ENCODE results near the gene C12orf43.
A peak's percentile ranks its signal among the peaks of the same experiment; 100 is the strongest.

Gene C12orf43

DNA sequence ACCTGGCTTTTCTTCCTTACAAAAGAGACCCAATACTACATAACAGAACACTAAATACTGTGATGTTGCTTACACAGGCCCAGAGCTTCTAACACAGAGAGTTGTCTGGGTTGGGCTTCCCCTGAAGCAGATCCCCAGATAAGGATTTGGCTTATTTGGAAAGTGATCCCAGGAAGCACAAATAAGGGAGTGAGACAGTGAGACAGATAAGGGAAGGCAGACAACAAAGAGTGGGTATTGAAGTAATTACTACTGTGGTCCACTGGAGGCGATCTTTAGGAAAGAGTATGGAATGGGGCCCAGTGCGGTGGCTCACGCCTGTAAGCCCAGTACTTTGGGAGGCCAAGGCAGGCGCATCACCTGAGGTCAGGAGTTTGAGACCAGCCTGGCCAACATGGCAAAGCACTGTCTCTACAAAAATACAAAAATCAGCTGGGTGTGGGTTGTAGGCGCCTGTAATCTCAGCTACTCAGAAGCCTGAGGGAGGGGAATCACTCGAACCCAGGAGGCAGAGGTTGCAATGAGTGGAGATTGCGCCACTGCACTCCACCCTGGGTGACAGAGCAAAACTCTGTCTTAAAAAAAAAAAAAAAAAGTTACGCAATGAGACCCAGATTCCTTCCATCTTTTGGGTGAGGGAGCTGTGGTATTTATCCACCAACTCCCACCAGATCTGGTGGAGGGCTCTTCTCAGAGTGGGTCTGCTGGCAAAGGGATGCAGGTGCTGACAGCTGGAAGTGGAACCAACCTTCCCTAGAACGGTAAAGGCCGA lies 10.2 kb upstream of the C12orf43 start:
- no peak for DNase-seq

DNA sequence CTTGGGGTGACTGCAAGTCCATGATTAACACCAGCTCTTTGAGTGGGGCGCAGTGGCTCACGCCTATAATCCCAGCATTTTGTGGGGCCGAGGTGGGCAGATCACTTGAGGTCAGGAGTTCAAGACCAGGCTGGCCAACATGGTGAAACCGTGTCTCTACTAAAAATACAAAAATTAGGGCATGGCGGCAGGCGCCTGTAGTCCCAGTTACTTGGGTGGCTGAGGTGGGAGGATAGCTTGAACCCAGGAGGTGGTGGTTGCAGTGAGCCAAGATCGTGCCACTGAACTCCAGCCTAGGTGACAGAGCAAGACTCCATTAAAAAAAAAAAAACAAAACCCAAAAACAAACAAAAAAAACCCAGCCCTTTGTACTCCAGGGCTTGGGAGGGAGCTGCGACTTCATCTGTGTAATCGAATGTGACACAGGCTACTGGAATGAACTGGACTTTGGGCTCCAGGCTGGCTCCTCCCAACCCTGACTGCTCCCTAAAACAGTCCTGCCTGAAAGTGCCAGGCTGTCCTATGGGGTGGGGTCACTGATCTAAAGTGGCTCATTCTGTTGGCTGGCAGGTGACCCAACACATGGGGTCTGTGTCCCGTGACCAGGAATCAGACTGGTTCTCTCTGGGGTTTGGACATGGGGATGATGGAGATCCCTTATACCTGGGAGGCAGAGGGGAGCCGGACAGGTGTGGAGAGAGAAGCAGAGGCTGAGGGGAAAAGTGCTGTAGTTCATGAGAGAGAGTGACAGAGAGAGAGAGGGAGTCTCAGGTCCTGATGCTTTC lies 9.3 kb upstream of the C12orf43 start:
- no peak for DNase-seq

DNA sequence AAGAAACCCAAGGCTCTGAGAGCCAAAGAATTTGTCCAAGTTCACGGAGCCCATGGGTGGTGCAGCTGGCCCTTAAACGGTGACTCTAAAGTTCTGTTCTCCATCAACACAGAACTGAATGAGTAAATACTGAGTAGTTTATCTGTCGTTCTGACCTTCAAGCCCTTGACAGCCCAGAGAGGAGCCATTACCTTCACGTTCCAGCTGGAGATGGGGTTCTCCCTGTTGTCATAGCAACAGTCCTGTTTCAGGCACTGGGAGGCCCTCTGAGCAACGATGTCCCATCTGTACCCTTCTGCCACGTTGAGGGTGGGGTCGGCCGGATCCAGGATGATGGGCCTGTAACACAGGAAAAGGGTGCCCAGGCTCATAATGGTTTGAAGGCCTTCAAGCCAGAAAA lies 7.5 kb upstream of the C12orf43 start:
- no peak for DNase-seq

DNA sequence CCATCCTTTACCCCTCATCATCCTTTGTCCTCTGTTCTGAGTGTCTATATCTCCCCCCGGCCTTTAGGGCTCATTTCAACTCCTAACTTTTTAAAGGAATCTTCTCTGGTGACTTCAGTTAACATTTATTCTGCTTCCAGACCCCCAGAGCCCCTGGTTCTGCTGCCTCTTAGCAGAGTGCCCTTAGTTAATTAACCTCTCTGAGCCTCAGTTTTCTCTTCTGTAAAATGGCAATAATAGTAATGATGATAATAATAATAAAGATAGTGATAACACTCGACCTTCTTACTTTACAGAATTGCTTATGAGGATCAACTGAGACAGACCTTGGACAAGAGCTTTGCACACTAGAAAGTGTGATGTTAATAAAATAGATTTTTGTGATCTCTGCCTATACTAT lies 6.4 kb upstream of the C12orf43 start:
- DNase-seq = no peak

DNA sequence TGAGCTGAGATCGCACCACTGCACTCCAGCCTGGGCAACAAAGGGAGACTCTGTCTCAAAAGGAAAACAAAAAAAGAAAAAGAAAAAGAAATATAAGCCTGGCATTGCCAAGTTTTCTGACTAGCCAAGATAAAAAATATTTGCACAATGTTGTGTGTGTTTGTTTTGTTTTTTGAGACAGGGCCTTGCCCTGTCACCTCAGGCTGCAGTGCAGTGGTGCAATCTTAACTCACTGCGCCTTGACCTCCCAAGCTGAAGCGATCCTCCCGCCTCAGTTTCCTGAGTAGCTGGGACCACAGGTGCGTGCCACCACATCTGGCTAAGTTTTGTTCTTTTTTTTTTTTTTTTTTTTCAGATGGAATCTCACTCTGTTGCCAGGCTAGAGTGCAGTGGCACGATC lies 5.5 kb upstream of the C12orf43 start:
- DNase-seq = no peak

DNA sequence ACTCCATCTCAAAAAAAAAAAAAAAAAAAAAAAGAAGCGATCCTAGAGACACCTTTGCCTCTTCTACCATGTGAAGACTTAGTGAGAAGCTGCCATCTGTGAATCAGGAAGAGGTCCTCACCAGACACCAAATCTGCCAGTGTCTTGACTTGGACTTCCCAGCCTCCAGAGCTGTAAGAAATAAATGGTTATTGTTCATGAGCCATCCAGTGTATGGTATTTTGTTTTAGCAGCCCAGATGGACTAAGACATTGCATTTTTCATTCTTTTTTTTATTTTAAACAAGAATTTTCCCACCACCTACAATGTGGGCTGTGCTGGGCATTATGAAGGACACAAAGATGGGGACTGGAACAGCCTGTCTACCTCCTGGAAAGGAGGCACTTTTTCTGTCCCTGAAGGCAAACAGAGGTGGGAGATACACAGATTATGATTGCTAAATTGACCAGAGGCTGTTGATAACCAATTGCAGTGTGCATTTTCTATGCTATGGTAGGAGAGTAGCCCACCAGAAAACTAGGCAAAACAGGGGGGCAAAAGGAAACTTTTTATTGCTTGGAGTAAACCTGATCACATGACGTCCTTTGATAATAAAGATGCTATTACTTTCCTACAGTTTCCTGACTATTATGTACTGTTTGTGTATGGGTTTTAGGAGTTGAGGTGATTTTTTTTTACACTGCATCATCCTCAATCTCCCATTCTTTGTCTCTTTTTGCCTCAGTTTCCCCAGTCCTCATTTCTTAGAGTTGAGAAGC lies 2.8 kb upstream of the C12orf43 start:
- no peak for DNase-seq

DNA sequence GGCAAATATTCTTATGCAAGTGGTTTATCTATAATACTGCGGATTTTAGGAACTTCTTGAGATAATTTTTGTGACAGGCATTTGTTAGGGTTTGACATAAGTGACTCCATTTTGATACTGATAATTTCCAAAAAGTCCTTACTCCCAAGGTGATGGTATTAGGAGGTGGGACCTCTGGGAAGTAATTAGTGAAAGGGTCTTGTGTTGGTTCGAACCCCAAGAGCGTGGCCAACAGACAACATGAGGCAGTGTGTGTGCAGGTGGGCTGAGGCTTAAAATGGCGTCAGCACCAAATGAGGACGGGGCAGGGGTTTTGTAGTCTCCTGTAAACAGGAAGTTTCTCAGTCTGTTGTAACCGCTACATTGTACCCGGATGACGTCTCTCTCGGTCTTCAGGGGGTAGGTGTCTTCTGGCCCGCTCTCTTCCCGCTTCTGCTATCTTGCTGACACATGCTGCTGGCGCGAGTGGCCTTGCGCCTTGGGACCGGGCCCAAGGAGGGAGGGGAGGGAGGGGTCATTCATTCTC lies 1.7 kb upstream of the C12orf43 start:
- no peak for DNase-seq

DNA sequence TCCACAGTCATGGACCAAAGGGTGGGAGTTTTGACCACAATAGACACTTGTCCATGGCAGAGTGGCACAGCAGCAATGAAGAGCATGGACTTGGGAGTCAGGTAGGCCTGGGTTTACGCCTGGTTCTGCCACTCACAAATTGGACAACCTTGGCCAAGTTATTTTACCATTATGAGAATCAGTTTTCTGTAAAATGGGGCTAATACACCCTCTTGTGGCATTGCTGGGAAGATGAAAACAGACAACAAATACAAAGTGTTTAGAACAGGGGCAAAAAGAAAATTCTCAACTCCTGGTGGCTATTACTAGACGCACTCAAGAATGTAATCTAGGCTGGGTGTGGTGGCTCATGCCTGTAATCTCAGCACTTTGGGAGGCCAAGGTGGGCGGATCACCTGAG lies 2.6 kb downstream of the C12orf43 start:
- peak in 1 of 2 experiments; percentile 10 for DNase-seq

DNA sequence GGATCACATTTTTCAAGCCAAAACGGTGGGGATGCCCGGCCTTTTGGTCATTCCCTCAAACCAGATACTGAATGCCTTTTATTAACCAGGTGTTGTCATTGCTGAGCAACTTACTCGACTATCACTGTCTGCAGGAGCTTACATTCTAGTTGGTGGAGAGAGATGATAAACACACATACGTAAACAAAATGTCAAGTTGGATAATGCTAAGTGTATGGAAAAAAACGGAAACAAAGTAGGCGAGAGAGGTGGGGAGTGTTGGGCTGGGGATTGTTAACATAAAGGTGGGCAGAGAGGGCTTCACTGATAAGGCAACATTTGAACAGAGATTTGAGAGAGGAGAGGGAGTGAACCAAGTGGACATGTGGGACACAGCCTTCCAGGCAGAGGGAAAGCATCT lies 4.5 kb downstream of the C12orf43 start:
- no peak for DNase-seq

DNA sequence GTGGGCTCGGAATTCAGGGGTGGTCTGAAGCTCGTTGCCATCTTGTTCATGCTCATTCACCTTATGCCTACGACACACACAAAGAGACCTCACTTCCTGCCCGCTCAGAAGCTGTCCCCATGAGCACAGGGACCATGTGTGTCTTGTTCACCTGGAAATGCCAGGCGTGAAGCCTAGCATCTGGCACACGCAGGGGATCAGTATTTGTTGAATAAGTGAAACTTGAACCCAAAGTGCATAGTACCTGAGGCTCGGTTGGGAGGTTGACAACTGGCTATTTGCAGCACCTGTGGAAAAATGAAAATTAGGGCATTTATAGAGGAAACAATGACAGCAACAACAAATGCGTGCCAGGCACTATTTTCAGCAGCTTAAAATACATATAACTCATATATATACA lies 5.4 kb downstream of the C12orf43 start:
- DNase-seq = no peak

DNA sequence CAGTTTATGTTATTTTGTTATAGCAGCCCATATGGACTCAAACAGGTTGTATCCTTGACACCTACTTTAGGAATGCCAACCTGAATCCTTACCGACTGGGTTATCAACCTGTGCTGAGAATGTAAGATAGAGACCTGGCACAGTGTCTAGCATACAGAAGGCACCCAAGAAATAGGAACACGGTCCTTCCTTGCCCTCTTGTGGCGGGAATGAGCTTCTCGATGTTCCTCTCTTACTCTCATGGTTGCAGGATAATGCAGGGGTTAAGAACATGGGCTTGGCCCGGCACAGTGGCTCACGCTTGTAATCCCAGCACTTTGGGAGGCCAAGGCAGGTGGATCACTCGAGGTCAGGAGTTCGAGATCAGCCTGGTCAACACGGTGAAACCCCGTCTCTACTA lies 6.5 kb downstream of the C12orf43 start:
- DNase-seq = peak; percentile 57 to 76

DNA sequence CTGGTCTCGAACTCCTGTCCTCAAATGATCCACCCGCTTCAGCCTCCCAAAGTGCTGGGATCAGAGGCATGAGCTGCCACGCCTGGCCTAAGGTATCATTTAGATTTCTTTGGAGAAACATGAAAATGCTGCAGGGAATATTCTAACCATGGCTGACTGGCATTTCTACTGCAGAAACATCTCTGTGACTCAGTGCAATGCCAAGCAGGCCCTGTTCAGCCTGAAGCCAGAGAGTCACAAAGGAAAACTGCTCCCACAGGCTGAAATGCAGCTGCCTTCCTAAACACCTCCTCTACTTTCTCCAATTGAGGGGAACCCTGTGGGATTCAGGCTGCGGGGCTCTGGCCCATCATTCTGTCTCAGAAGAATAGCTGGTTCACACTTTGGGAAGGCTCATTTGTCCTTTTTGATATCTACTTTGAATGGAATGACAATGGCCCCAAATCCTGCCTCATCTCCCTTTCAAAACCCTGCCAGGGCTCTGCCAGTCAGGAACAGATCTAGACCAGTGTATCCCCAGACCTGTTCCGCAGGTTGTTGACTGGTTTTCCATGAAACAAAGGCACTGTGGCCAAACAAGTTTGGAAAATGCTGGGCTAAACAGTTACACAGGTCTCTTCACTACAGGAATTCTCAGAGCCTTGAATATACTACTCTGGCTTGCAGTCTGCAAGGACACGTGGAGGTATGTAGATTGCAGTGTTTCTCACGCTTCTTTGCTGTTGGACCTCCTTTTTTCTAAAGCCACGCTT lies 7.8 kb downstream of the C12orf43 start:
- no peak for DNase-seq

DNA sequence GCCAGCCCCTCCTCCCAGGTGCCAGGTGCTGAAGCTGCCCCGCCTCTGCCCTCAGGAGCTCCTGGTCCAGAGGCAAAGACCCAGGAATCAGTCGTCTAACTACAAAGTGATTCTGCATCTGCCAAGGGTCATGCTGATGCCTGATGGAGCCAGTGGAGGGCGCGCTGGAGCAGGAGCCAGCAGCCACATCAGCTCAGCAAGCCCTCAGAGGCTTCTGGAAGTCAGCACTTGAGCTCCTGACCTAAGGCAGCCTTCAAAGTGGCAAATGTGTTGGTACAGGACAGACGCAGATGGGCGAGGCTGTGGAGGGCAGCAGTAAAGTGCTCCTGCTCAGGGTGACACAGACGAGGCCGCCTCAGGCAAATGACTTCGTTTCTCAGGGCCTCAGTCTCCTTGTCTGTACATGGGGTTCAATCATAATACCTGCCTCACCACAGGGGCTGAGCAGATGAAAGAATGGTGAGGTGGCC lies 10.9 kb downstream of the C12orf43 start:
- peak; percentile 68 to 71 for DNase-seq

DNA sequence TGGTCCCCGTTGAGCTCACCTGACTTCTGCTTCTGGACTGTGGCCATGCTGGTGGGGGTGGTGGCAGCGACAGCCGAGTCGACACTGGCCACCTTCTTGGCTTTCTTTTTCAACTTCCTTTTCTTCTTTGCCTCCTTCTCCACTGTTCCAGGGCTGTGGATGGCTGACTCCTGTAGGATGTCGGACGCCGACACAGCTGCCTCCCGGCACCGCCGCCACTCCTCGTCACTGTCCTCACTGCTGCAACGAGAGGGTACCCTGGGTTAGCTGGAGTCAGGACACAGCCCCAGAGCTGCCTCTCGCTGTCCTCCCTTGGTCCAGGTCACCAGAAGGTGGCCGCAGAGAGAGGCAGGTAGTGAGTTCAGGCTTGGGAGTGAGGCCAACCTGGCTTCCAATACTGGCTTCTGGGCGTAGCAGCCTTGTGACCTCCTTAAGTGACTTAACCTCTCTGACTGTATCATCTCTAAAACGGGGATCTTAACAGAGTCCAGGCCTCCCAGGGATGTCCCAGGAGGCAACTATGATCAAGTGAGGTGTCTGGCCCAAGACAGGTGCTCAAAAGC lies 12.0 kb downstream of the C12orf43 start:
- no peak for DNase-seq

DNA sequence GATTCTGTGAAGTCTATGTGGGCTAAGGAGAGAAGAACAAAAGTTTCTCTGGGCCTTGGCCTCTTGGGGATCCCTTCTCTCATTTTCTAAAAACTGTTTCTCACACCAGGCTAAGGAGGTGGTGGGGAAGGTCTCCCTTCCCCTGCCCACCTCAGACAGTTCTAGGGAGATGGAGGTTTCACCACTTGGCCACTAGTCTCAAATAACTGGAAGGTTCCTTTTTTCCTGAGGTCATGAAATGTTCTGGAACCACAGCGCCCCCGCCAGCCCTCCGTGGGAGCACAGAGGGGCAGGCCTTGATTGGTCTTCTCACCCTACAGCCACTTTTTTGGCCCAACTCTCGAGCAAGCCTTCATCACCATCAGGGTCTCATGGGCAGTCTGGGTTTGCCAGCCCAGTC lies 12.6 kb downstream of the C12orf43 start:
- DNase-seq = peak; percentile 19 to 36

DNA sequence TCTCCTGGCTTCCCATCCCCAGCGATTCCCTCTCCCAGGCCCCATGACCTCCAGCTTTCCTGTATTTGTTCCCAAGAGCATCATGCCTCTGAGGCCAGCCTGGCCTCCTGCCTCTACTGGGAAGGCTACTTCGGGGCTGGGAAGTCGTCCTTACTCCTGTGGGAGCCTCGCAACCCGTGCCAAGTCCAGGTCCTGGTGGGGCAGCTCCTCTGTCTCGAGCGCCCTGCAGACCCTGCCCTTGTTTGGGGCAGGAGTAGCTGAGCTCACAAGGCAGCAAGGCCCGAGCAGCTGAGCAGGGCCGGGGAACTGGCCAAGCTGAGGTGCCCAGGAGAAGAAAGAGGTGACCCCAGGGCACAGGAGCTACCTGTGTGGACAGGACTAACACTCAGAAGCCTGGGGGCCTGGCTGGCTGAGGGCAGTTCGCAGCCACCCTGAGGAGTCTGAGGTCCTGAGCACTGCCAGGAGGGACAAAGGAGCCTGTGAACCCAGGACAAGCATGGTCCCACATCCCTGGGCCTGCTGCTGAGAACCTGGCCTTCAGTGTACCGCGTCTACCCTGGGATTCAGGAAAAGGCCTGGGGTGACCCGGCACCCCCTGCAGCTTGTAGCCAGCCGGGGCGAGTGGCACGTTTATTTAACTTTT lies 14.3 kb downstream of the C12orf43 start:
- no peak for DNase-seq

DNA sequence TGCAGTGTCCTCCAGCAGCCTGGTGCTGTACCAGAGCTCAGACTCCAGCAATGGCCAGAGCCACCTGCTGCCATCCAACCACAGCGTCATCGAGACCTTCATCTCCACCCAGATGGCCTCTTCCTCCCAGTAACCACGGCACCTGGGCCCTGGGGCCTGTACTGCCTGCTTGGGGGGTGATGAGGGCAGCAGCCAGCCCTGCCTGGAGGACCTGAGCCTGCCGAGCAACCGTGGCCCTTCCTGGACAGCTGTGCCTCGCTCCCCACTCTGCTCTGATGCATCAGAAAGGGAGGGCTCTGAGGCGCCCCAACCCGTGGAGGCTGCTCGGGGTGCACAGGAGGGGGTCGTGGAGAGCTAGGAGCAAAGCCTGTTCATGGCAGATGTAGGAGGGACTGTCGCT lies 15.2 kb downstream of the C12orf43 start:
- DNase-seq = no peak

DNA sequence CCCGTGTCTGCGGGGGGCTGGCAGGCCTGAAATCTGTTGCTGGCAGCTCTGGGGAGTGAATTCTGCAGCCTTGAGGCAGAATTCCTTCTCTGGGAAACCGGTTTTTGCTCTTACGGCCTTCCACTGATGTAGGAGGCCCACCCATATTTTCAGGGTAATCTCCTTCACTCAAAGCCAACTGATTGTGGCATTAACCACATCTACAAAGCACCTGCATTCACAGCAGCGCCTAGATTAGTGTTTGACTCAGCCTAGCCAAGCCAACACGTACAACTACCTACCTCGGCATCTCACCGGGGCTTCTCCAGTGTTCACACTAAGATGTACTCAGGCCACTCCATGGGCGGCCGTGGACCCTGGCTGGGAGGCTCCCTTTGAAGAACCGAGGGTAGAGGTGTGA lies 15.8 kb downstream of the C12orf43 start:
- DNase-seq = no peak

DNA sequence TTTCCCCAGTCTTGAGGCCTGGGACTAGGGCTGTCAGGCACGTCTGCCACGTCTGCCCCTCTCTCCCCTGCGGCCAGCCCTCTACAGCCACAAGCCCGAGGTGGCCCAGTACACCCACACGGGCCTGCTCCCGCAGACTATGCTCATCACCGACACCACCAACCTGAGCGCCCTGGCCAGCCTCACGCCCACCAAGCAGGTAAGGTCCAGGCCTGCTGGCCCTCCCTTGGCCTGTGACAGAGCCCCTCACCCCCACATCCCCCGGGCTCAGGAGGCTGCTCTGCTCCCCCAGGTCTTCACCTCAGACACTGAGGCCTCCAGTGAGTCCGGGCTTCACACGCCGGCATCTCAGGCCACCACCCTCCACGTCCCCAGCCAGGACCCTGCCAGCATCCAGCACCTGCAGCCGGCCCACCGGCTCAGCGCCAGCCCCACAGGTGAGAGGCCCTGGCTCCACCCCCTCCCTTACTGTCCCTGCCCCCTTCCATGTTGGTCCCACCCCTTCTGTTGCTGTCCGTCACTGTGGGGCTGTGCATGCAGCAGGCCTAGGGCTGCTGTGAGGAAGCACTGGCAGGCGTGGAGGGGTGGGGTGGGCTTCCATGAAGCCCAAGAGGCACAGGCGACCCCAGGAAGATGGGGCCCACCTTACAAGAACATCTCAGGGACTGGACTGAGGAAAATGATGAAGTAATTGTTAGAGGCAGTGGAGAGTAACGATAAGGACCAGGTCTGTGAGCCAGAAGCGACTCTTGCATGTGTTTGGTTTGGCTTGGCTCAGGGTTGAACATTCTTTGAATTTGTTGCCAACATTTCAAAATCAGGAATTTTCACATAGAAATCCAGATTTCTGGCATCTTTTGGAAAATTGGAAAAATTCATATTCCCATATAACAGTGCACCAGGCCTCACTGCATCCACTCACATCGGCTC lies 16.8 kb downstream of the C12orf43 start:
- no peak for DNase-seq

DNA sequence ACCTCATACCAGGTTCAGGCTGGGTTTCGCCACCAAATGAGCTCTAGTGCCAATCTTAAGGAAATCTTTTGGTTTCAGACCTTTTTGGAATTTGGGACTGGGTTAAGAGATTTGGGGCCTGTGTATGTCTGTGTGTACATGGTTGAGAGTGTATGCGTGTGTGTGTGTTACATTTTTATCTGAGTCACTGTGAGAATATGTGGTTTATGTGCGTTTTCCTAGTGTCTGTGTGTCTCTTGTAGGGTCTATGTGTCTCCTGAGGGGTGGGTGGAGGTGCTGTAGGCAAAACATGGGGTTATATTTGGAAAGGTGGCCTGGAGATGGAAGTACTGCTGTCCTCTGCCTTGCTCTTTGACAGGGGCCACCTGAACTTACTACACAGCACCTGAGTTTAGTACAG lies 17.9 kb downstream of the C12orf43 start:
- no peak for DNase-seq

DNA sequence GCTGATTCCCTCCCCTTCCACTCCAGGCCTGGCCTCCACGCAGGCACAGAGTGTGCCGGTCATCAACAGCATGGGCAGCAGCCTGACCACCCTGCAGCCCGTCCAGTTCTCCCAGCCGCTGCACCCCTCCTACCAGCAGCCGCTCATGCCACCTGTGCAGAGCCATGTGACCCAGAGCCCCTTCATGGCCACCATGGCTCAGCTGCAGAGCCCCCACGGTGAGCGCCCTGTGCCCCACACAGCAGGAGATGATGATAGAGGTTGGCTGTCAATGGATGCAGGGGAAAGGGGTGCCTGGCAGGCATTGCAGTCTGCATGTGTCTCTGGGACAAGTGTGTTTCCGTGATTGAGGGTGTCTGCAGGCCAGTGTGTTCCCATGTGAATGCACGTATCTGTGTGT lies 18.8 kb downstream of the C12orf43 start:
- DNase-seq = no peak
